Tibial nerve (tissue), 3 donors: ENCODE data around the gene HPCA.

ENCODE experiments used
- POLR2A ChIP-seq, 2 donors: fragments of 450-650 bp; IDR thresholded peaks; one replicate each; pipeline ENCODE4 v1.6.1; 2017; ENCODE audit warnings: antibody characterized with exemption in 2 of 2, mild to moderate bottlenecking in 2 of 2, moderate library complexity in 2 of 2
- TF ChIP-seq, protein P1 (sequence below), 5 experiments: fragments of 200-600 bp in 3 of 5; fragments of 450-650 bp in 2 of 5; sonication (generic) in 3 of 5; IDR thresholded peaks; one replicate each; pipeline ENCODE4 v1.5.1; 2016 to 2019; ENCODE audit warnings: antibody characterized with exemption in 5 of 5, mild to moderate bottlenecking in 3 of 5, moderate library complexity in 2 of 5

DNA sequence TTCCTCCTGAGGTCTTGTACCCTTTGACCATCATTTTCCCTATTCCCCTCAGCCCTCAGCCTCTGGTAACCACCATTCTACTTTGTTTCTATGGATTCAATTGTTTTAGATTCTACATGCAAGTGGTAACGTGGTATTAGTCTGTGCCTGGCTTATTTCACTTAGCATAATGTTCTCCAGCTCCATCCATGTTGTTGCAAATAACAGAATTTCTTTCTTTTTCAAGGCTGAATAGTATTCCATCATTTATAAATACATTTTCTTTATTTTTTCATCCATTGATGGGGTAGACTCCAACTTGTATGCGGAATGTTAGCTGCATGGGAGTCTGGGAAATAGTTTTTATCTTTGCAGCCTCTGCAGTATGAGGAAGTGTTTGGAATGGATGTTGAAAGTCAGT is 41.1 kb downstream of the HPCA start:
- TF ChIP-seq, protein P1, sequence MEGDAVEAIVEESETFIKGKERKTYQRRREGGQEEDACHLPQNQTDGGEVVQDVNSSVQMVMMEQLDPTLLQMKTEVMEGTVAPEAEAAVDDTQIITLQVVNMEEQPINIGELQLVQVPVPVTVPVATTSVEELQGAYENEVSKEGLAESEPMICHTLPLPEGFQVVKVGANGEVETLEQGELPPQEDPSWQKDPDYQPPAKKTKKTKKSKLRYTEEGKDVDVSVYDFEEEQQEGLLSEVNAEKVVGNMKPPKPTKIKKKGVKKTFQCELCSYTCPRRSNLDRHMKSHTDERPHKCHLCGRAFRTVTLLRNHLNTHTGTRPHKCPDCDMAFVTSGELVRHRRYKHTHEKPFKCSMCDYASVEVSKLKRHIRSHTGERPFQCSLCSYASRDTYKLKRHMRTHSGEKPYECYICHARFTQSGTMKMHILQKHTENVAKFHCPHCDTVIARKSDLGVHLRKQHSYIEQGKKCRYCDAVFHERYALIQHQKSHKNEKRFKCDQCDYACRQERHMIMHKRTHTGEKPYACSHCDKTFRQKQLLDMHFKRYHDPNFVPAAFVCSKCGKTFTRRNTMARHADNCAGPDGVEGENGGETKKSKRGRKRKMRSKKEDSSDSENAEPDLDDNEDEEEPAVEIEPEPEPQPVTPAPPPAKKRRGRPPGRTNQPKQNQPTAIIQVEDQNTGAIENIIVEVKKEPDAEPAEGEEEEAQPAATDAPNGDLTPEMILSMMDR (IDR thresholded peaks at IDR 0.05) = no peak
- no peak for TF ChIP-seq POLR2A (IDR thresholded peaks at IDR 0.05)
